22Rv1 (cell line): ENCODE data around the gene TNNT2.

Source experiments
- H3K27ac ChIP-seq: fragments of 450-650 bp; 2 replicates; pipeline ENCODE4 v1.5.1; 2017
- CTCF ChIP-seq: fragments of 450-650 bp; IDR thresholded peaks from 2 replicates; pipeline ENCODE4 v1.5.1; 2017; ENCODE audit warnings: mild to moderate bottlenecking
- ZFX ChIP-seq: fragments of 450-650 bp; IDR thresholded peaks from 2 replicates; pipeline ENCODE4 v1.6.1; 2017; ENCODE audit warnings: antibody characterized with exemption, borderline replicate concordance

Gene TNNT2

DNA sequence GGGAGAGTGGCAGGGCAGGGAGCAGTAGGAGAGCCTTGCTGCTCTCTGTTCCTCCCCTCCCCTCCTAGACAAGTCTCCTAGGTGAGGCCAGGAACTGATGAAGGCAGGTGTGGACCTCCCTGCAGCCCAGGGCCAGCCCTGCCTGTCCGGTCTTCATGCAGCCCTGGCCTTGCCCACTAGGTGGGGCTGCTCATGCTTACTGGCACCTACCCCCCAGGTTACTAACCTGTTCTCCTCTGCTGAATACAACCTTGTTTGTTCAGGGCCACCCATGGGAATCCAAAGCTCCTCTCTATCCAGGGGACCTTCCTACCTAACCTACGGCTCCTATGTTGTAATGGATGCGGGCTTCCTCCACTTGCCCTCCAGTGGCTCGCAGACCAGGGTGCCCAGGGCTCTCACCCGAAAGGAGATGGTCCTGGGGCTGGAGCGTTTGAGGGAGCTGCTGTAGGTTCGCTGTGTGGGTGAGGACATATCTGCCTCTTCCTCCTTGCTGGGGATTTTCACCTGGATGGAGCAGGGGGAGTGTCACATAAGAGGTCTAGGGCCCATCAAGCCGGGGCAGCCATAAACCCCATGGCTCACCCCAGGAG, 7.9 kb upstream of the TNNT2 start:
- TF ChIP-seq CTCF (peak; percentile 99), ZFX (no peak)
- no peak overlapping the region for H3K27ac ChIP-seq

DNA sequence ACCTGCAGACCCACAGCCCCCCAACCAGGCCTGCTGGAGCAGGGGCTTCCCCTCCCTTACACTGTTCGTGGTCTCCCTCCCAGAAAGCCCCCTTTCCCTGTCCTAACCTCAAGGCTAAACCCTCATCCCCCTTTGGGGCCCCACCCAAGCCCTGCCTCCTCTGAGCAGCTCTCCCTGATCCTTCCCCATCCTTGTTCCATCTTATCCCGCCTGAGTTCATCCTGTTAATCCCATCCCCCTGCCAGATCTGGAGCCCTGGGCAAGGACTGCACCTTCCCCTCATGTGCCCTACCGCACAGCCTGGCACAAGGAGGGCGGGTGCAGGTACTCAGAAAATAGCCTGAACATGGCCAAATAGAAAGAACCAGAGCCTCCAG, 6.9 kb upstream of the TNNT2 start:
- TF ChIP-seq ZFX = no peak
- TF ChIP-seq CTCF = no peak
- no peak overlapping the region for H3K27ac ChIP-seq

DNA sequence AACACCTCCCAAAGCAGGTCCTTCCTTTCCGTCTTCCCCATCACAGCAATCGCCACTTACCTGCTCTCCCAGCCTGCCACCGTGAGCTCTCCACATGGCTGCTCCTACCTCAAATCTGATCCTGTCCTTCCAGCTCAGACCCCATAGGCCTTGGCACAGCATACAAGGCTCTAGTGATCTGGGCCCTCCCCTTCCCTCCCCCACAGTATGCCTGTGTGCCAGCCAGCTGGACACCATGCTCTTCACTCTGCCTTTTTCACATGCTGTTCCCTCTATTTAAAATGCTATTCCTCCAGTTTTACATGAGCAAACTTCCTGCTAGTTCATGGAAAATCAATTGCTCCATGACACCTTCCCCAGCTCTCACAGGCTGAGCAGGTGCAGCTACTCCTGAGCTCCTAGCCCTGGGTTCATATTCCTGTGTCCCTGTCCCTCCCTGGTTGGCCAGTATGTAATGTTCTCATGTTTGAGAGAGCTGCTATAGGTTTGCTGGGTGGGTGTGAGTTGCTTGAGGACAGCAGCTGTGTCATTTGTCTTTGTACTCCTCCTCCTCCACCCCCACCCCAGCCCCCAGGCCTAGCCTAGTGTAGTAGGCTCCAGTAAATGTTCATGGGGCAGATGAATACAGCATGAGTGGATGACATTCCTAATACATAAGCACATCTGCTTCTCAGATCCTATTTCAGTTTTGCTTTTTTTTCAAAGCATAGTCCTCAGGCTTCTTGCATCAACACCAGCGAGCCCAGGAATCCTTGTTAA, 6.3 kb upstream of the TNNT2 start:
- H3K27ac ChIP-seq = no peak overlapping the region
- TF ChIP-seq ZFX (no peak), CTCF (no peak)

DNA sequence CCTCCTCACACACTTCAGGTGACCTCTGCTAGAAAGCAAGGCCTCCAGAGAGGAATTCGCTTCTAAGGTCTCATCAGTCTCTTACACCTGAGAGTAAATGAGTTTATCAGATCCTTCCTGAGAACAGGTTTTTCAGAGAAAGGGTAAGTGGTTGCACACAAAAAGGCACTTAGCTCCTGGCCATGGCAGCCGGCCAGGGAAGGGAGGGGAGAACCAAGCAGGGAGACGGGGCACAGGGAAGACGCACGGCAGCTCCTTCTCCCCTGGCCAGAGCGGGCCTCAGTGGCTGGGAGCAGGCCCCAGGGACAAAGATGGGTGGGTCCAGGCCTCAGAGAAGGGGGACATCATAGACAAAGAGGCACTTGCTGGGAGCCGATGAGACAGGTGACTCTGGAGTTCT, 3.6 kb upstream of the TNNT2 start:
- no peak for TF ChIP-seq ZFX
- TF ChIP-seq CTCF = no peak
- no peak overlapping the region for H3K27ac ChIP-seq

GRCh38 chr1:201379733-201380242, 2.3 kb upstream of the TNNT2 start:
- no peak overlapping the region for H3K27ac ChIP-seq
- no peak for TF ChIP-seq ZFX
- no peak for TF ChIP-seq CTCF

GRCh38 chr1:201378804-201379203, 1.3 kb upstream of the TNNT2 start:
- no peak overlapping the region for H3K27ac ChIP-seq
- TF ChIP-seq ZFX (no peak), CTCF (no peak)

GRCh38 chr1:201376464-201377374, 761 bp downstream of the TNNT2 start:
- H3K27ac ChIP-seq = no peak overlapping the region
- TF ChIP-seq ZFX (no peak), CTCF (peak; percentile 96)
